ENCODE results near the gene SOCS3. TPM values are rescaled to one million over a fixed set of nuclear protein-coding genes. Genes with fewer than 3 reads are reported as not detected.

The SOCS3 gene
- total and polyA plus RNA-seq, 10 of the 15 experiments (the other 5 are each of a cell fraction or from before 2014, with no cell fraction given): 0.05 to 3.9 (median 1.0) TPM

- TF ChIP-seq, protein P1, sequence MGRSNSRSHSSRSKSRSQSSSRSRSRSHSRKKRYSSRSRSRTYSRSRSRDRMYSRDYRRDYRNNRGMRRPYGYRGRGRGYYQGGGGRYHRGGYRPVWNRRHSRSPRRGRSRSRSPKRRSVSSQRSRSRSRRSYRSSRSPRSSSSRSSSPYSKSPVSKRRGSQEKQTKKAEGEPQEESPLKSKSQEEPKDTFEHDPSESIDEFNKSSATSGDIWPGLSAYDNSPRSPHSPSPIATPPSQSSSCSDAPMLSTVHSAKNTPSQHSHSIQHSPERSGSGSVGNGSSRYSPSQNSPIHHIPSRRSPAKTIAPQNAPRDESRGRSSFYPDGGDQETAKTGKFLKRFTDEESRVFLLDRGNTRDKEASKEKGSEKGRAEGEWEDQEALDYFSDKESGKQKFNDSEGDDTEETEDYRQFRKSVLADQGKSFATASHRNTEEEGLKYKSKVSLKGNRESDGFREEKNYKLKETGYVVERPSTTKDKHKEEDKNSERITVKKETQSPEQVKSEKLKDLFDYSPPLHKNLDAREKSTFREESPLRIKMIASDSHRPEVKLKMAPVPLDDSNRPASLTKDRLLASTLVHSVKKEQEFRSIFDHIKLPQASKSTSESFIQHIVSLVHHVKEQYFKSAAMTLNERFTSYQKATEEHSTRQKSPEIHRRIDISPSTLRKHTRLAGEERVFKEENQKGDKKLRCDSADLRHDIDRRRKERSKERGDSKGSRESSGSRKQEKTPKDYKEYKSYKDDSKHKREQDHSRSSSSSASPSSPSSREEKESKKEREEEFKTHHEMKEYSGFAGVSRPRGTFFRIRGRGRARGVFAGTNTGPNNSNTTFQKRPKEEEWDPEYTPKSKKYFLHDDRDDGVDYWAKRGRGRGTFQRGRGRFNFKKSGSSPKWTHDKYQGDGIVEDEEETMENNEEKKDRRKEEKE (IDR thresholded peaks at IDR 0.05): no peak
- 0 out of 2 replicates have a peak, but pooled peaks have one; percentile 14 for TF ChIP-seq JUNB (IDR thresholded peaks at IDR 0.05)
- TF ChIP-seq IRF3 (IDR thresholded peaks at IDR 0.05): no peak
- TF ChIP-seq, protein P2, sequence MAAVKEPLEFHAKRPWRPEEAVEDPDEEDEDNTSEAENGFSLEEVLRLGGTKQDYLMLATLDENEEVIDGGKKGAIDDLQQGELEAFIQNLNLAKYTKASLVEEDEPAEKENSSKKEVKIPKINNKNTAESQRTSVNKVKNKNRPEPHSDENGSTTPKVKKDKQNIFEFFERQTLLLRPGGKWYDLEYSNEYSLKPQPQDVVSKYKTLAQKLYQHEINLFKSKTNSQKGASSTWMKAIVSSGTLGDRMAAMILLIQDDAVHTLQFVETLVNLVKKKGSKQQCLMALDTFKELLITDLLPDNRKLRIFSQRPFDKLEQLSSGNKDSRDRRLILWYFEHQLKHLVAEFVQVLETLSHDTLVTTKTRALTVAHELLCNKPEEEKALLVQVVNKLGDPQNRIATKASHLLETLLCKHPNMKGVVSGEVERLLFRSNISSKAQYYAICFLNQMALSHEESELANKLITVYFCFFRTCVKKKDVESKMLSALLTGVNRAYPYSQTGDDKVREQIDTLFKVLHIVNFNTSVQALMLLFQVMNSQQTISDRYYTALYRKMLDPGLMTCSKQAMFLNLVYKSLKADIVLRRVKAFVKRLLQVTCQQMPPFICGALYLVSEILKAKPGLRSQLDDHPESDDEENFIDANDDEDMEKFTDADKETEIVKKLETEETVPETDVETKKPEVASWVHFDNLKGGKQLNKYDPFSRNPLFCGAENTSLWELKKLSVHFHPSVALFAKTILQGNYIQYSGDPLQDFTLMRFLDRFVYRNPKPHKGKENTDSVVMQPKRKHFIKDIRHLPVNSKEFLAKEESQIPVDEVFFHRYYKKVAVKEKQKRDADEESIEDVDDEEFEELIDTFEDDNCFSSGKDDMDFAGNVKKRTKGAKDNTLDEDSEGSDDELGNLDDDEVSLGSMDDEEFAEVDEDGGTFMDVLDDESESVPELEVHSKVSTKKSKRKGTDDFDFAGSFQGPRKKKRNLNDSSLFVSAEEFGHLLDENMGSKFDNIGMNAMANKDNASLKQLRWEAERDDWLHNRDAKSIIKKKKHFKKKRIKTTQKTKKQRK (IDR thresholded peaks at IDR 0.05; ENCODE audit: low read depth, low read length): no peak
- TF ChIP-seq, protein P3, sequence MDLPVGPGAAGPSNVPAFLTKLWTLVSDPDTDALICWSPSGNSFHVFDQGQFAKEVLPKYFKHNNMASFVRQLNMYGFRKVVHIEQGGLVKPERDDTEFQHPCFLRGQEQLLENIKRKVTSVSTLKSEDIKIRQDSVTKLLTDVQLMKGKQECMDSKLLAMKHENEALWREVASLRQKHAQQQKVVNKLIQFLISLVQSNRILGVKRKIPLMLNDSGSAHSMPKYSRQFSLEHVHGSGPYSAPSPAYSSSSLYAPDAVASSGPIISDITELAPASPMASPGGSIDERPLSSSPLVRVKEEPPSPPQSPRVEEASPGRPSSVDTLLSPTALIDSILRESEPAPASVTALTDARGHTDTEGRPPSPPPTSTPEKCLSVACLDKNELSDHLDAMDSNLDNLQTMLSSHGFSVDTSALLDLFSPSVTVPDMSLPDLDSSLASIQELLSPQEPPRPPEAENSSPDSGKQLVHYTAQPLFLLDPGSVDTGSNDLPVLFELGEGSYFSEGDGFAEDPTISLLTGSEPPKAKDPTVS (IDR thresholded peaks at IDR 0.05; ENCODE audit: low read depth, low read length): no peak
- no peak for TF ChIP-seq TAF1 (IDR thresholded peaks at IDR 0.05; ENCODE audit: borderline replicate concordance, low read depth, low read length)
- TF ChIP-seq MLLT1 (IDR thresholded peaks at IDR 0.05): no peak
- no peak for TF ChIP-seq ATF3 (IDR thresholded peaks at IDR 0.05; ENCODE audit: borderline replicate concordance, extremely low read depth, low read depth, low read length)
- no peak for TF ChIP-seq SIN3A (IDR thresholded peaks at IDR 0.05; ENCODE audit: low read depth, low read length)
- 0 out of 2 replicates have a peak, but pooled peaks have one; percentile 29 for TF ChIP-seq MTA3 (IDR thresholded peaks at IDR 0.05; ENCODE audit: borderline replicate concordance, low read length)
- no peak for TF ChIP-seq TCF7 (IDR thresholded peaks at IDR 0.05; ENCODE audit: borderline replicate concordance)
- TF ChIP-seq SREBF1 (IDR thresholded peaks at IDR 0.05; ENCODE audit: low read length): no peak
- no peak for TF ChIP-seq RB1 (IDR thresholded peaks at IDR 0.05; ENCODE audit: borderline replicate concordance)
- no peak for TF ChIP-seq NFYA (IDR thresholded peaks at IDR 0.05; ENCODE audit: borderline replicate concordance, low read depth, low read length)
- no peak for TF ChIP-seq MYC (IDR thresholded peaks at IDR 0.05; ENCODE audit: insufficient read depth, insufficient read length, insufficient replicate concordance, low read length, severe bottlenecking)
- peak; percentile 53 for TF ChIP-seq ATF7 (IDR thresholded peaks at IDR 0.05; ENCODE audit: low read depth)
- peak; percentile 93 for TF ChIP-seq EED (IDR thresholded peaks at IDR 0.05; ENCODE audit: low read depth)
- no peak for TF ChIP-seq SUZ12 (IDR thresholded peaks at IDR 0.05; ENCODE audit: unreplicated experiment)
These were observed 28.4 kb upstream of the SOCS3 start (continued) for GRCh38 chr17:78387977-78388941.
